Neural progenitor cell (in vitro differentiated cells): ENCODE measurements around the gene CIBAR2. TPM values are rescaled to one million over a fixed set of nuclear protein-coding genes. Genes with fewer than 3 reads are reported as not detected.
A peak's percentile ranks its signal among the peaks of the same experiment; 100 is the strongest.

Experiments
- DNase-seq: peaks from one replicate; pipeline ENCODE4 v3.0.0-alpha.2; 2016; ENCODE audit warnings: low spot score
- H2AFZ ChIP-seq: fragments of 200-600 bp; sonication (generic); replicated peaks from 2 replicates; pipeline ENCODE4 v1.6.1; 2016; ENCODE audit warnings: antibody characterized with exemption
- H3F3A ChIP-seq: fragments of 200-600 bp; sonication (generic); 2 replicates; pipeline ENCODE4 v1.6.1; 2016; ENCODE audit warnings: antibody characterized with exemption, low read depth
- H3K27ac ChIP-seq: fragments of 200-600 bp; sonication (generic); 2 replicates; pipeline ENCODE4 v1.5.1; 2016; ENCODE audit warnings: mild to moderate bottlenecking
- H3K27me3 ChIP-seq: fragments of 200-600 bp; sonication (generic); 2 replicates; pipeline ENCODE4 v1.6.1; 2016; ENCODE audit warnings: mild to moderate bottlenecking, moderate library complexity
- H3K36me3 ChIP-seq: fragments of 200-600 bp; sonication (generic); 2 replicates; pipeline ENCODE4 v1.5.1; 2016
- H3K4me1 ChIP-seq: fragments of 200-600 bp; sonication (generic); 2 replicates; pipeline ENCODE4 v1.6.1; 2016; ENCODE audit warnings: mixed run types
- H3K4me2 ChIP-seq: fragments of 200-600 bp; sonication (generic); 2 replicates; pipeline ENCODE4 v1.6.1; 2016
- H3K4me3 ChIP-seq: fragments of 200-600 bp; sonication (generic); 2 replicates; pipeline ENCODE4 v1.5.1; 2016
- H3K79me2 ChIP-seq: fragments of 200-600 bp; sonication (generic); 2 replicates; pipeline ENCODE4 v1.6.1; 2016; ENCODE audit warnings: low read depth
- H3K9ac ChIP-seq: fragments of 200-600 bp; sonication (generic); 2 replicates; pipeline ENCODE4 v1.6.1; 2016
- H3K9me3 ChIP-seq: fragments of 200-600 bp; sonication (generic); 2 replicates; pipeline ENCODE4 v1.5.1; 2016; ENCODE audit warnings: low read depth
- H4K20me1 ChIP-seq: fragments of 200-600 bp; sonication (generic); 2 replicates; pipeline ENCODE4 v1.6.1; 2016; ENCODE audit warnings: low read depth
- H3K27ac Mint-ChIP-seq: 3 replicates; pipeline ENCODE4 v1.8.0; 2021; ENCODE audit warnings: mixed read lengths
- H3K27me3 Mint-ChIP-seq: 2 replicates; pipeline ENCODE4 v1.8.0; 2022; ENCODE audit warnings: low read depth, mild to moderate bottlenecking, inconsistent platforms, moderate library complexity, mixed read lengths; ENCODE audit not compliant: insufficient read depth
- H3K36me3 Mint-ChIP-seq: 3 replicates; pipeline ENCODE4 v1.8.0; 2021; ENCODE audit warnings: mixed read lengths
- H3K4me1 Mint-ChIP-seq: 3 replicates; pipeline ENCODE4 v1.8.0; 2021; ENCODE audit warnings: mixed read lengths
- H3K4me3 Mint-ChIP-seq: 3 replicates; pipeline ENCODE4 v1.8.0; 2021; ENCODE audit warnings: mild to moderate bottlenecking, moderate library complexity, mixed read lengths
- H3K9me3 Mint-ChIP-seq: 3 replicates; pipeline ENCODE4 v1.8.0; 2020; ENCODE audit warnings: mixed read lengths
- CTCF ChIP-seq: fragments of 200-600 bp; sonication (generic); IDR thresholded peaks from 2 replicates; pipeline ENCODE4 v1.5.1; 2017; ENCODE audit warnings: antibody characterized with exemption, mild to moderate bottlenecking
- EZH2 ChIP-seq: fragments of 200-600 bp; sonication (generic); IDR thresholded peaks from 2 replicates; pipeline ENCODE4 v1.6.1; 2017; ENCODE audit warnings: antibody characterized with exemption, mild to moderate bottlenecking, moderate library complexity
- EZH2phosphoT487 ChIP-seq: fragments of 200-600 bp; sonication (generic); IDR thresholded peaks from 2 replicates; pipeline ENCODE4 v1.6.1; 2017; ENCODE audit warnings: antibody characterized with exemption
- total RNA-seq: library from RNA; depleted of rRNA; stranded (reverse); fragments of >200 nt; gene quantifications from 2 replicates; pipeline ENCODE4 v1.2.3, GENCODE V29; 2015; ENCODE audit warnings: low replicate concordance

CIBAR2 gene
- total RNA-seq, 1 donor from 2014 or later = not detected

- H3K27ac Mint-ChIP-seq = peak overlapping the region; percentile 21
- H3K9me3 Mint-ChIP-seq = peaks cover 2% of the 10 kb centered on the region
- DNase-seq = no peak
These were observed 16.0 kb upstream of the CIBAR2 start for GRCh38 chr16:85128079-85128837.

GRCh38 chr16:85127379-85127723 lies 15.1 kb upstream of the CIBAR2 start:
- no peak overlapping the region for H3K9ac ChIP-seq
- Mint-ChIP-seq H3K27me3 (peaks cover 27% of the 10 kb centered on the region), H3K4me1 (peaks cover 57% of the 10 kb centered on the region), H3K36me3 (no peaks in the 10 kb centered on the region), H3K27ac (no peak overlapping the region), H3K4me3 (peak overlapping the region; percentile 81), H3K9me3 (peaks cover 2% of the 10 kb centered on the region)
- H3K27me3 ChIP-seq = no peaks in the 10 kb centered on the region
- H2AFZ ChIP-seq = no peak overlapping the region
- H3K36me3 ChIP-seq = no peaks in the 10 kb centered on the region
- H3K27ac ChIP-seq = no peak overlapping the region
- H4K20me1 ChIP-seq = no peaks in the 10 kb centered on the region
- H3K79me2 ChIP-seq = no peaks in the 10 kb centered on the region
- H3K9me3 ChIP-seq = no peaks in the 10 kb centered on the region
- no peak for DNase-seq
- peak overlapping the region; percentile 68 for H3K4me2 ChIP-seq
- peaks cover 24% of the 10 kb centered on the region for H3F3A ChIP-seq
- H3K4me3 ChIP-seq = no peak overlapping the region
- TF ChIP-seq EZH2phosphoT487 (no peak), EZH2 (no peak), CTCF (no peak)
- H3K4me1 ChIP-seq = peaks cover 25% of the 10 kb centered on the region

More at GRCh38 chr16:85128079-85128837, 16.0 kb upstream of the CIBAR2 start:
- Mint-ChIP-seq H3K27me3 (peaks cover 27% of the 10 kb centered on the region), H3K36me3 (no peaks in the 10 kb centered on the region), H3K4me1 (peaks cover 57% of the 10 kb centered on the region), H3K4me3 (no peak overlapping the region)
- Histone ChIP-seq H3K4me3 (no peak overlapping the region), H3K4me2 (no peak overlapping the region), H3K9me3 (no peaks in the 10 kb centered on the region), H3K79me2 (no peaks in the 10 kb centered on the region), H3K27me3 (no peaks in the 10 kb centered on the region), H3K4me1 (peaks cover 25% of the 10 kb centered on the region), H3K27ac (no peak overlapping the region), H3F3A (peaks cover 24% of the 10 kb centered on the region), H2AFZ (no peak overlapping the region), H3K36me3 (no peaks in the 10 kb centered on the region), H4K20me1 (no peaks in the 10 kb centered on the region), H3K9ac (no peak overlapping the region)
- TF ChIP-seq CTCF (no peak), EZH2 (no peak), EZH2phosphoT487 (no peak)

GRCh38 chr16:85126705-85127378 lies 14.6 kb upstream of the CIBAR2 start:
- Mint-ChIP-seq H3K36me3 (no peaks in the 10 kb centered on the region), H3K4me1 (peaks cover 57% of the 10 kb centered on the region), H3K9me3 (peaks cover 2% of the 10 kb centered on the region), H3K4me3 (peak overlapping the region; percentile 81), H3K27me3 (peaks cover 27% of the 10 kb centered on the region), H3K27ac (no peak overlapping the region)
- H3K9me3 ChIP-seq = no peaks in the 10 kb centered on the region
- peaks cover 25% of the 10 kb centered on the region for H3K4me1 ChIP-seq
- no peak overlapping the region for H3K27ac ChIP-seq
- TF ChIP-seq EZH2 = no peak
- no peak for TF ChIP-seq EZH2phosphoT487
- TF ChIP-seq CTCF = peak; percentile 13
- H3K27me3 ChIP-seq = no peaks in the 10 kb centered on the region
- peak overlapping the region; percentile 68 for H3K4me2 ChIP-seq
- peak; percentile 69 for DNase-seq
- no peaks in the 10 kb centered on the region for H3K79me2 ChIP-seq
- no peak overlapping the region for H2AFZ ChIP-seq
- peaks cover 24% of the 10 kb centered on the region for H3F3A ChIP-seq
- H3K36me3 ChIP-seq = no peaks in the 10 kb centered on the region
- H4K20me1 ChIP-seq = no peaks in the 10 kb centered on the region
- peak overlapping the region; percentile 27 for H3K4me3 ChIP-seq
- H3K9ac ChIP-seq = no peak overlapping the region
